Smooth muscle cell (in vitro differentiated cells): ENCODE results near the gene B3GAT1. TPM values are rescaled to one million over a fixed set of nuclear protein-coding genes. Genes with fewer than 3 reads are reported as not detected.

Source experiments
- DNase-seq: peaks from one replicate; lab custom pipeline; 2025; ENCODE audit not compliant: unreplicated experiment; lab: John Stamatoyannopoulos, UW
- H2AFZ ChIP-seq: fragments of 200-600 bp; sonication (generic); 2 replicates; pipeline ENCODE4 v1.6.0; 2016; ENCODE audit warnings: antibody characterized with exemption, low read depth, mild to moderate bottlenecking
- H3F3A ChIP-seq: fragments of 200-600 bp; sonication (generic); 2 replicates; pipeline ENCODE4 v1.6.0; 2017; ENCODE audit warnings: antibody characterized with exemption, low read depth
- H3K27ac ChIP-seq: fragments of 200-600 bp; sonication (generic); 2 replicates; pipeline ENCODE4 v1.5.1; 2016; ENCODE audit warnings: low read depth, mild to moderate bottlenecking
- H3K27me3 ChIP-seq: fragments of 200-600 bp; sonication (generic); 2 replicates; pipeline ENCODE4 v1.6.1; 2016; ENCODE audit warnings: low read depth, mild to moderate bottlenecking
- H3K36me3 ChIP-seq: fragments of 200-600 bp; sonication (generic); 2 replicates; pipeline ENCODE4 v1.5.1; 2016; ENCODE audit warnings: low read depth
- H3K4me1 ChIP-seq: fragments of 200-600 bp; sonication (generic); 2 replicates; pipeline ENCODE4 v1.5.1; 2016; ENCODE audit warnings: low read depth
- H3K4me2 ChIP-seq: fragments of 200-600 bp; sonication (generic); 2 replicates; pipeline ENCODE4 v1.6.0; 2016; ENCODE audit warnings: mild to moderate bottlenecking
- H3K4me3 ChIP-seq: fragments of 200-600 bp; sonication (generic); 2 replicates; pipeline ENCODE4 v1.5.1; 2016; ENCODE audit warnings: mild to moderate bottlenecking
- H3K79me2 ChIP-seq: fragments of 200-600 bp; sonication (generic); 2 replicates; pipeline ENCODE4 v1.6.0; 2016; ENCODE audit warnings: low read depth, mild to moderate bottlenecking
- H3K9ac ChIP-seq: fragments of 200-600 bp; sonication (generic); 2 replicates; pipeline ENCODE4 v1.6.0; 2016; ENCODE audit warnings: low read depth
- H3K9me3 ChIP-seq: fragments of 200-600 bp; sonication (generic); replicated peaks from 2 replicates; pipeline ENCODE4 v1.5.1; 2016; ENCODE audit warnings: low read depth
- H4K20me1 ChIP-seq: fragments of 200-600 bp; sonication (generic); 2 replicates; pipeline ENCODE4 v1.6.0; 2016; ENCODE audit warnings: low read depth
- CTCF ChIP-seq: fragments of 200-600 bp; sonication (generic); IDR thresholded peaks from 2 replicates; pipeline ENCODE4 v1.5.1; 2017; ENCODE audit warnings: borderline replicate concordance, mild to moderate bottlenecking, antibody characterized with exemption; ENCODE audit not compliant: insufficient read depth, poor library complexity, severe bottlenecking
- WGBS: methylation state at CpG from one replicate; pipeline ENCODE4 v1.1.7; 2016; ENCODE audit warnings: low lambda C conversion rate; 5-methylcytosine and 5-hydroxymethylcytosine counted together
- polyA plus RNA-seq: library from polyadenylated mRNA; unstranded; fragments of >200 nt; fragmentation: Nextera tagmentation; extraction: Ambion mirVana; gene quantifications from 2 replicates; pipeline ENCODE4 v1.2.1, GENCODE V29; 2016
- total RNA-seq: library from RNA; depleted of rRNA; stranded (reverse); fragments of >200 nt; gene quantifications from 2 replicates; pipeline ENCODE4 v1.2.3, GENCODE V29; 2014

The B3GAT1 gene
- total and polyA plus RNA-seq, 2 experiments from 2014 or later, result not detected

GRCh38 chr11:134365011-134365925 is 46.8 kb downstream of the B3GAT1 start:
- Histone ChIP-seq H4K20me1 (no peaks in the 10 kb centered on the region), H3F3A (no peaks in the 10 kb centered on the region), H3K9me3 (no peaks in the 10 kb centered on the region), H3K27me3 (peaks cover 2% of the 10 kb centered on the region), H3K4me2 (no peak overlapping the region), H3K4me3 (no peak overlapping the region), H3K79me2 (no peaks in the 10 kb centered on the region), H3K9ac (no peak overlapping the region), H3K36me3 (no peaks in the 10 kb centered on the region), H3K27ac (no peak overlapping the region), H3K4me1 (no peaks in the 10 kb centered on the region), H2AFZ (no peak overlapping the region)
- DNase-seq, result no peak
- 73% methylated on average over 22 of the region's 22 CpGs for WGBS
- TF ChIP-seq CTCF, result no peak

GRCh38 chr11:134364261-134364660 is 47.8 kb downstream of the B3GAT1 start:
- Histone ChIP-seq H3K79me2 (no peaks in the 10 kb centered on the region), H3K27me3 (peaks cover 2% of the 10 kb centered on the region), H4K20me1 (no peaks in the 10 kb centered on the region), H2AFZ (no peak overlapping the region), H3F3A (no peaks in the 10 kb centered on the region), H3K9ac (no peak overlapping the region), H3K9me3 (no peaks in the 10 kb centered on the region), H3K4me1 (no peaks in the 10 kb centered on the region), H3K36me3 (no peaks in the 10 kb centered on the region), H3K4me3 (no peak overlapping the region), H3K27ac (no peak overlapping the region), H3K4me2 (no peak overlapping the region)
- no peak for TF ChIP-seq CTCF
- 91% methylated on average over 9 of the region's 9 CpGs for WGBS
- no peak for DNase-seq

- no peaks in the 10 kb centered on the region for H3K4me1 ChIP-seq
- no peaks in the 10 kb centered on the region for H3F3A ChIP-seq
- peaks cover 2% of the 10 kb centered on the region for H3K27me3 ChIP-seq
- no peak overlapping the region for H3K9ac ChIP-seq
- TF ChIP-seq CTCF, result no peak
- DNase-seq, result no peak
- no peaks in the 10 kb centered on the region for H3K9me3 ChIP-seq
- no peak overlapping the region for H2AFZ ChIP-seq
- H3K4me3 ChIP-seq, result no peak overlapping the region
- H3K79me2 ChIP-seq, result no peaks in the 10 kb centered on the region
- H3K4me2 ChIP-seq, result no peak overlapping the region
- H4K20me1 ChIP-seq, result no peaks in the 10 kb centered on the region
- no peak overlapping the region for H3K27ac ChIP-seq
- 81% methylated on average over 7 of the region's 7 CpGs for WGBS
- no peaks in the 10 kb centered on the region for H3K36me3 ChIP-seq
Observed at GRCh38 chr11:134363592-134363991, 48.5 kb downstream of the B3GAT1 start.
